ENCODE results near the gene HRAS.

The HRAS gene

DNA sequence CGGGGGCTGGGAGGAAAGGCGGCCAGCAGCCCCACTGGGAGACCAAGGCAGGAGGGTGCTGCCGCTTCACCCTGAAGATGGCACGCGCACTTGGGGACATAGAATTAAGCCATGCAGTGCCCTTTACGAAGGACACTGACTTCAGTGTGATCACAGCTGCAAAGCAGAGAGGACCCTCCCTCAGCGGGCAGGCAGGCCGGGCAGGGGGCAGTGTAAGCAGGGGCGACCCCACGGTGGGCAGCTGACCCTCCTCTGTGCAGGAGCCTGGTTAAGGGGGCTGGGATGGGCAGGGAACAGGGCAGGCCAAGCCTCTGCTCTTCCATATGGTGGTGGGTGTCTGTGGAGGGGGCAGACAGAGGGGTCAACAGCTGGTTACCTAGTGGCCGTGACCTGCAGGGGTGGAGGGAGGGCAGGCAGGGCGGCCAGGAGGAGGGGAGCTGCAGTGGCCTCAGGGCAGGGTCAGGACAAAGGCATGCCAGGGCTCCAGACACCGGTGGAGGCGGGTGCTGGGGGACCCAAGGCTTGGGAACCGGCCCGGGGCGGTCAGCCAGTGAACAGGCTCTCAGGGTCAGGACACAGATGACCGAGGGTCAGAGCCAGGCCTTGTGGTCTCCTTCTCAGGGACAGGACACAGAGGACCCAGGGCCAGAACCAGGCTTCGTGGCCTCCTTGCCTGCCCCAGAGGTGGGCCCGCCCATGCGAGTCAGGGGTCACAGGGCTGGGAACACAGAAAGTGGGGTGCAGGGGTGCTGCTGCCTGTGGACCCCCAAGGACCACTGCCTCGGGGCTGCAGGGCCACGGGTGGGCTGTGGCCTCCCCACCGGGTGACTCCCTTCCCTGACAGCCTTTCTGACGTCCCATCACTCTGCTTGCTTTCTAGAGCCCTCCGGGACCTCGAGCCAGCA is 18.0 kb upstream of the HRAS start:
- no peak for DNase-seq (ENCODE audit: low spot score)

DNA sequence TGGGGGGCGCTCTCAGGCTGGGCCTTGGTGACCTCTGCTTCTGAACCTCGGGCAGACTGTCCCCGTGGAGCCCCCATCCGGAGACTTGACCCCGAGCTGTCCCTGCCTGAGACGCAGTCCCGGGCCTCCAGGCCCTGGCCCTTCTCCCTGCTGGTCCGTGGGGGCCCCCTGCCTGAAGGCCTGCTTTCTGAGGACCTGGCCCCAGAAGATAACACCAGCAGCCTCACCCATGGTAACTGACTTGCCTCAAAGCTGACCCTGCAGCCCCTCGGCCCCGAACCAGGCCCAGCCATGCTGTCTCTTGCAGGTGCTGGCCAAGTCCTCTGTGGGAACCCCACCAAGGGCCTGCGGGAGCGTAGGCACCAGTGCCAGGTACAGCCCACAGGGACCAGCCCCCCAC is 16.2 kb upstream of the HRAS start:
- DNase-seq (ENCODE audit: low spot score) = no peak

DNA sequence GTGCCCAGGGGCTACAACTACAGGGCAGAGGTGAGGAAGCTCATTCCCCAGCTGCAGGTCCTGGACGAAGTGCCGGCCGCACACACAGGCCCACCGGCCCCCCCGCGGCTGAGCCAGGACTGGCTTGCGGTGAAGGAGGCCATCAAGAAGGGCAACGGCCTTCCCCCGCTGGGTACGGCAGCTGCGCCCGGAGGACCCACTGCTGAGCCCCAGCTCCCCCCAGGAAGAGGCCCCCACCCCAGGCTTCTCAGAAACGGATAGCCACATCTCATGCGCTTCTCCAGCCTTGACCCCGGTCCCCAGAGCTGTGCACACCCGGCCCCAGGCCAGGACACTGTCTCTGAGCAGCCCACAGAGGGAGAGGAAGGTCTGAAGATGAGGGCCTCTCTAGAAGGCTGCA is 15.8 kb upstream of the HRAS start:
- no peak for DNase-seq (ENCODE audit: low spot score)

DNA sequence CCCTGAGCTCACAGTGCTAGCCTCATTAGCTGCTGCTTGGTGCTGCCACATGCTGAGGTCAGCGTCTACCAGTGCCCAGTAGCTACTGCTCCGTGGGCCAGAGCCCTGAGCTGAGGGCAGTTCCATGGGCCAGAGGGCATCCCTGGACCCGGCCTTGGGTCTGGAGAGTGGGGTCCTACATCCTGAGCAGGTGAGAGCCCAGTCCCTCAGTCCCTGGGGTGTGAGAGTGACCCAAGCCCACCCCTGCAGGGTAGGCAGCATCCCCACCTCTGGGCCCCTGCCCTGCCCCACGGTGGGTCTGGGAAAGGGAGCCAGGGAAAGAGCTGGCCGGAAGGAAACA is 15.3 kb upstream of the HRAS start:
- DNase-seq (ENCODE audit: low spot score) = no peak

DNA sequence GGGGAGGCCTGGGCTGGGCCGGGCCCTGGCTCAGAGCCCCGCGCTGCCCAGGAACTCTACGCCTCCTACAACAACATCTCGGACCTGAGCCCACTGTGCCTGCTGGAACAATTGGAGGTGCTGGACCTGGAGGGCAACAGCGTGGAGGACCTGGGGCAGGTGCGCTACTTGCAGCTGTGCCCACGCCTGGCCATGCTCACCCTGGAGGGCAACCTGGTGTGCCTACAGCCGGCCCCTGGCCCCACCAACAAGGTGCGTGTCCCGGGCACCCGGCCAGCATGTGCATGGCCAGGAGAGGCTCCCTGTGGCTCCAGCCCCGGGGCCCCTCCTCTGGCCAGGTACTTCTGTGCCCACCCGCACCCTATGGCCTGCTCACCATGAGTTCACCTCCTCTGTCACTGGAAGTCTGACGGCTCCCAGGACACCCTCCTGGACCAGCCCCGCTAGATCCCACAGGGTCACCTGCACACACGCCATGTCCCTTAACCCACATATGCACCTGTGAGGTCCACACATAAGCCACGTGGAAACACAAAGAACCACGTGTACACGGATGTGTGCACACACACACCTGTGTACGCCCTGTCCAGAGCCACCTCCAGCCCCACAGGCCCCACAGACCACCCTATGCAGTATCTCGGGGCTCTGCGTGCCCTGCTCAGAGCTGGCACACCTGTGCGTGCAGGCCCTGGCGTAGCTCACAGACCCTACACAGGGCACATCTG is 14.8 kb upstream of the HRAS start:
- DNase-seq (ENCODE audit: low spot score) = no peak

DNA sequence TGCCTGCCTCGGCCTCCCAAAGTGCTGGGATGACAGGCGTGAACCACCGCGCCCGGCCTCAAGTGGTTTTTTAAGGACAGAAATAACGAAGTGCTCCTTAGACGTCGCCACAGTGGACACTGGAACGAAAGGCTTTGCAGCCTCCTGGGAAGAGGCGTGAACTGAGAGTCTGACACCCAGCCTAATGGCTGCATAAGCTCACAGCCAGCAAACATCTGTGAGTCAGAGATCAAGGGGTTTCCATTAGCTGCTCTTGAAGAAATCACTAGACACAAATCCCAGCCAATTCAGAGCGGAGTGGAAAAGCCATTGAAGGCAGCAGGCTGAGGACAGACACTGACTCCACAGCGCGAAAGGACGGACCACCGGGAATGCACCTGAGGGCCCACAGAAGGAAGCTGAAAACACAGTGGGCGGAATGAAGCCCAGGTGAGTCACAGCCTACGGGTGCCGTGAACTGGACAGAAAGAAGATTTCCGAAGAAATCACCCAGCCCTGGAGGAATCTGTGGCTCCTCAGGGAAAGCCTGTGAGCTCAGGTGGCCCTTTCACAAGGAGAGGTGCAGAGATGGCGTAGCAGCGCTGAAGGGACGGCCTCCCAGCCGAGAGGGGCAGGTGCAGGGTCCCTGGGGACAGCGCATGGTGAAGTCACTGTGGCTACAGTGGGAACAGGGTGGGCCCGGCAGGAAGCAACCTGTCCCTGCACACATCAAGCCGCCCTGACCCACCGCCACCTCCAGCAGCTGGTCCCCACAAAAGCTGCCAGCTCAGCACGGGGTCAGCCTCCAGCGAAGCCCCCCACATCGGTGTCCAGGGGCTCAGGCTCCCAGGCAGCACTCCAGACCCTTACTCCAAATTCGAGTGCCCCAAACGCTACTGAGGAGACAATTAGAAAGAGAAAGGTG is 13.6 kb upstream of the HRAS start:
- DNase-seq (ENCODE audit: low spot score) = no peak

DNA sequence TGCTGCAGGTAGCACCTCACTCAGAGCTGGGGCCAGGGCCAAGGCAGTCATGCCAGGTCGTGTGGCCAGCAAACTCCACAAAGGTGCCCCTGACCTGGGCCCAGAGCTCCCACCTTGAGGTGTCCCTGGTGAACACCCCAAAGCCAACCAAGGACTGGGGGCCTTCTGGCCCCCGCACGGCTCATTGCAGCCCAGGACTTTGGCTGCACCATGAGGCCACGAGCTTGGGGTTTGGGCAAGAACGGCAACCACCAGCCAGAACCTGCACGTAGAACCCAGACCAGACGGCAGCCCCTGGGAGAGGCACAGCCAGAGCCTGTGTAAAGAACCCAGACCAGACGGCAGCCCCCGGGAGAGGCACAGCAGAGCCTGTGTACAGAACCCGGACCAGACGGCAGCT is 9.8 kb upstream of the HRAS start:
- DNase-seq (ENCODE audit: low spot score) = no peak

DNA sequence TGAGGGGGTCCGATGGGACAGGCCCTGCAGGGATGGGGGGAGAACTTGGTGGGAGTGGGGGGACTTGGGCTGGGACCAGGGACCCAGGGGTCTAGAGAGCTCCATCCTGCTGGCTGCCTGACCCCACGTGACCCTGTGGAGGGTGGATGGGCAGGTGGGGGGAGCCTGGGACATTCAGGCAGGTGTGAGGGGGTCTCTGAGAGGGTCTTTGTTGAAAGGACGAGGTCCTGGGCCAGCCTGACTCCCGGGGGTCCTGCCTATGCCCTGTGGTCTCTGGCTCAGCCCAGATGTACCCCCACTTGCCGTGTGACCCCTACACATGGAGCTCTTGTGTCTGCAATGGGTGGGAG is 9.4 kb upstream of the HRAS start:
- DNase-seq (ENCODE audit: low spot score) = no peak

DNA sequence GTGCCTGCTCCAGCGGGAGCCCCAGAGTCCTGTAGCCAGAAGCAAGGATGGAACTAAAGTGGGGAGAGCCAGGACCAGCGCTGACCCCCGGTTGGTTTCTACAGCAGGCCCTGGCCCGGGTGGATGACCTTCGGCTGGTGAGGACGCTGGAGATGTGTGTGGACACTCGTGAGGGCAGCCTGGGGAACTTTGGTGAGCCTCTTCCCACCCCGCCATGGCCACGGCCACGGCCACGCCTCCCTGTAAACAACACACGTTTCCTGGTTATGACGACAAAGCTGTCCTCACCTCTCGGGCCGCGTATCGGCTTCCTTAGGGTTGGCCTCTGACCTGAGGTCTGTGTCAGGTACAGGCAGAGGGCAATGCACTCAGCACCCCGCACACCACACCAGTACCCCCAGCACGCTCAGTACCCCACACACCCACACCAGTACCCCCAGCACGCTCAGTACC is 6.1 kb upstream of the HRAS start:
- no peak for DNase-seq (ENCODE audit: low spot score)

DNA sequence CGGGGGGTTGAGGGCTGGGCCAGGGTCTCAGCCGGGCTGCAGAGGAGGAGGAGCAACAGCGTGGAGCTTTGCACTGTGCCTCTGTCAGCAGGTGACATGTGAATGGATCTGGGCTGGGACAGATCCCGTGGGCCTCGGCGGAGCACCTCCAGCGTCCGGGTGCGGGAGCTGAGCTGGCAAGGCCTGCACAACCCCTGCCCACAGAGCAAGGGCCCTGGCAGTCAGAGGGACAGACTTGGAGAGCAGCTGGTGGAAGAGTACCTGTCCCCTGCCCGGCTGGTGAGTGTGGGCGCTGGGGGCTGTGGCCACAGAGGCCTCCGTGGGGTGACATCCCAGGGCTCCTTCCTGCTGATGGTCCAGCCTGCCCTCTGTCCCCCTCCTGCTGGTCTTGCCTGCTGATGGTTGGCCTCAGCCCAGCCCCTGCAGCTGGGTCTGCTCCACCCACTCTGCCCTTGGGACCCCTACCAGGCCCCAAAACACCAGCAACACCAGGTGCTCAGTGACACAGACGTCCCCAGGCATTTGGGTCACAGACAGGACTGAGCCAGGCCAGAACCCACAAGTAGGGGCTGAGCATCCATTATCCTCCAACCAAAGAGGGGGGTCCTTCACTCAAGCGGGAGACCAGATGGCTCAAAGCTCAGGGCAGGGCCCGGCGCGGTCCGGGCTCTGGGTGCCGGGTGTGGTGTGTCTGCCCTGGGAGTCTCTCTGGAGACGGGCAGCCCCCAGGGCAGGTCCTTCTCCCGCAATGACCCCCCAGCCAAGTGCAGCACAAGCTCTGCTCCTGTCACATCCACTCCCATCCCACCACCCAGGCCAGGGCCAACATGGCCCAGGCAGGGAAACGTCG is 5.4 kb upstream of the HRAS start:
- no peak for DNase-seq (ENCODE audit: low spot score)

DNA sequence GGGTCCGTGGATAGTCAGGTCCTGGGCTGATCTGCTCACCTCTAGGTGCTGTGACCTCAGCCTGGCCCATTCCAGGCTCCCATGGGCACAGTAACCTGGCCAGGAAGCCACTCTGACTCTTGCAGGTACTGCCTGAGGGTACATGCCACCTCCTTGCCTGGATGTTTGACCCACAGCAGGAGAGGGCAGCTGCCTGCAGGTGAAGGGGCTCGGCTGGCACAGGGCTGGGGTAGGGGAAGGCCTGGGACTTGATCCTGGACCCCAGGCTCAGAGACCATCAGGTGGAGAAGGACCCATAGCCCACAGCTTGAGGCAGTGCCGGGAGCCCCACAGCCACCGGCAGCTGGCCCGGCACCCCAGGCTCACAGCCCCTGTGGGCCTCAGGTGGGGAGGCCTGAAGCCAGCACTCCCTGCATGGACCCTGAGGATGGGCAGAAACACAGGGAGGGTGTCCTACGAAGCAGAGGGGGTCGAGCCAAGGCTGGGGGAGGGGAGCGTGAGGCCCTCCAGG is 4.7 kb upstream of the HRAS start:
- no peak for DNase-seq (ENCODE audit: low spot score)

DNA sequence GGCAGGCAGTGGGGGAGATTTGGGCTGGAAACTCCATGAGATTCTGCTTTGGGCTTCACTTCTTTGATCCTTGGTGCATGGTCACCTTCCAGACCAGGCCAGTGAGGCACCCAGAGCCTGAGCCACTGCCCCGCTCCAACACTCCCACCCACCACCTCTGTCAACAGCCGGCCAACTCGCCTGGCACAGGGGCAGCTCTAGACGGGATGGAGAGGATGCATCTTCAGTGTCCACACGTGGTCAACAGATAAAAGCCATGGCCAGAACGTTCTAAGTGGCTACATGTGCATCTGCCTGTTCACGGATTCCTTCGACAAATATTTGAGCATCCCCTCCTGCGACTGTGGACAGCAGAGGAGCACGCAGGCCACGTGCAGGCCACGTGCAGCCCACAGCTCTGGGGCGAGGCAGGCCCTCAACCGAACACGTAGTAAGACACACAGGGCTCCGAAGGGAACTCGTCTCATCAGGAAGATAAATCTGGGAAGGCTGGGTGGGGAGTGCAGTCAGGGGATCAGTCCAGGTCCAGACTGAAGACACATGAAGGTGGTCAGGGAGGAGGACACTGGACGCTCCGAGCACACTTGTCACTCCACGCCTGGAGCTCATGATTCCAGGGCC is 3.2 kb upstream of the HRAS start:
- no peak for DNase-seq (ENCODE audit: low spot score)

DNA sequence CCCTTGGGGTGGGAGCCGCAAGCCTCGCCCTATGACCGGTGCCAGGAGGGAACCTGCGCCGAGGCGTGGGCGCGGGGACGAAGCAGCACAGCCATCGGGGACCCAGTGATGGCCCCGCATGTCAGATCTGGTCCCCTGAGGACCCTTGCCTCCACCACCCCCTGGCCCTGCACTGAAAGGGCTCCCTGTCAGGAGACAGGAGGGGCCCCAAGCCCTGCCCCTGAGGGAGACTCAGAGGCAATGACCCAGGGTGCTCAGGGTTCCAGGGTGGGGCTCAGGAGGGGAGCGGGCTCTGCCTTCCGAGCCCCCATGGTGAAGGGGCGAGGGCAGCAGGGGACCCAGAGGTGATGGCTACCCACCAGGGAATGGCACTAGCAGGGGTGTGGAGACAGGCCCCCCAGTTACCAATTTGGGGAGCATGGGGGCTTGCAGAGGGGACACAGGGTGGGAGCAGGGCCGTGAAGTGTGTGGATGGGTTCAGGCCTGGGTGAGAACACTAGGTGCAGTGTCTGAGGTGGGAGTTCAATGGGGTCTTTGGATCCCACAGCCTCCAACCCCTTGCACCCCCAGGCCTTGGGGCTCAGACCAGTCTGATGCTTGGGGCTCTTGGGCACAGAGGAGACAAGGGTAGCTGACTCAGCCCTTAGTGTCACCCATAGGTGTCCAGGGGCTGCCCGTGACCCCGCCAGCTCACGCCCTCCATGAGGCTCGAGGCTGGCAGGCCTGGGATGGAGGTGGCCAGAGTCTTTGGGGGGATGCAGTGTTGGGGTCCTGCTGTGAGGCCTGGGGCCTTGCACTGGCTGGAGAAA is 2.5 kb upstream of the HRAS start:
- DNase-seq (ENCODE audit: low spot score) = no peak

DNA sequence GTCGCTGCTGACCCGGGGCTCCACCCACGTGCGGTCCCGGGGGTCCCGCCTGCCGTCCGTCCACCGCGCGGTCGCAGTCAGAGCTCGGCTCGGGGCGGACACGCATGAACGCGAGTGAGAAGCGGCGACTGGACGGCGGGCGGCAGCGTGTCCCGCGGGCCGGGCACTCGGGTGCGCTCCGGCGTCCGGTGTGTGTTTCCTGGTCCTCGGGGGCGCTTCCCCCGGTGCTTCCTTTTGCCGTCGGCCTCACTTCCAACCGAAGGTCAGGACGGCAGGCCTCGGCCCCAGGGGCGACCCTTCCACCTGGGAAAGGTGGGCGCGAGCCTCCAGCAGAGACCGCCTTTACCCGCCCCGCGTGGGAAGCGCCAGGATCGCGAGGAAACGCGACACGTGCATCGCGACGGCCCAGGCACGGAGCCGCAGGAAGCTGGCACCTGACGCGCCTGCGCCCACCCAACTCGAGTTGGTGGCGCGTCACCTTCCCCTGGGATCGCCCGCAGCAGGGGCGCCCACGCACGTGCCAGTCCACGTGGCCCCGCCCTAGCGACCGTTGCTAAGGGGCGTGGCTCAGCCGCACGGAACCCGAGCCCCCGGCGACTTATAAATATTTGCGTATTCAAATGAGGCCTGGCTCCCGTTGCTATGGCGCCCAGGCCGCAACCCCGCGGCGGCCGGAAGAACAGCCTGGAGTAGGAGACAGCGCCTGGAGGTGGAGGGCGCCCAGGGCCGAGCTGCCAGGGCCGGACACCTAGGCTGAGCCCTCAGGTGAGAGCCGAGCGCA is 1.7 kb upstream of the HRAS start, which contains the start of gene LRRC56:
TSS of gene LRRC56 (plus strand) at position 687 of the 781 bp plus-strand sequence. CDS start 3,158 bp downstream, outside the sequence.
- DNase-seq (ENCODE audit: low spot score) = no peak

DNA sequence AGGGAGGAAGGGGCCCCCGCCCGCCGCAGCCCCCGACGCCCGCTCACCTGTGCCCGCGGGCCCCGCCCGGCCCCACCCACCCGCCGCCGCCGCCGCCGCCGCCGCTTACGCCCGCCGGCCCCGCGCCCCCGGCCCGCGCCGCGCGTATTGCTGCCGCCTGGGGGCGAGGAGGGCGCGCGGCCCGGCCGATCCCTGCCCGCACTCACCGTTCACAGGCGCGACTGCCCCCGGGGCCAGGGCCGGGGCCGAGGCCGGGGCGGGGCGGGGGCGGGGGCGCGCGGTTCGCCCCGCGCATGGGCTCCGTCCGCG is 212 bp downstream of the HRAS start:
- DNase-seq (ENCODE audit: low spot score) = no peak

DNA sequence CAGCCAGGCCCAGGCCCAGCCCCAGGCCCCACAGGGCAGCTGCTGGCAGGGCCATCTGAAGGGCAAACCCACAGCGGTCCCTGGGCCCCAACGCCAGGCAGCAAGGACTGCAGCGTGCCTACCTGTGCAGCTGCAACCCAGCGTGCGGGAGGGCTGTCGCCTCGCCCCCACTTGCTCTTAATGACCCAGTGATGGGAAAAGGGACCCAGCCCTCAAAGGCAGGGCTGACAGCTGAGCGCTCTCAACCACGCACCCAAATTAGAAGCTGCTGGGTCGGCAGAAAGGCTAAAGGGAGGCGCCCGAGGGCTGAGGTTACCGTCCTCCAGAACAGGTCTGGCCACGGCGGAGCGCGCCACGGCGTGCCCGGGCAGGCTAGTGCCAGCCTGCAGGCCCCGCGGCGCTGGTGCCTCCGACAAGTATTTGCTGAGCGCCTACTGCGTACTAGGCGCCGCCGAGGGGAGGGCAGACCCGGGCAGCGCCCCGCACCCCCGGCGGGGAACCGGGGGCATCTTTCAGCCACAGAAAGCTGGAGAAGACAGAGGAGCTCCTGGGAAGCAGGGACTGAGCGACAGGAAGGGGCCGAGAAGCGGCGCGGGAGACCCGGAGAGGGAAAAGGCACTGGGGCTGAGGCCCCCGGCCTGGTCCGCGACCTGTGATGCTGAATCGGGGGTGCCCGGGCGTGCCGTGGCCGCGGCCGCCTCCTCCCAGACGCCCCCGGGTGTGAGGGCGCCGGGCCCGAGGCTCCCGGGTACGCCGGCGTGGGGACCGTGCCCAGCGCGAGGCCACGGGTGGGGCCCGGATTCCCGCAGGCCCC is 773 bp downstream of the HRAS start:
- DNase-seq (ENCODE audit: low spot score) = no peak

DNA sequence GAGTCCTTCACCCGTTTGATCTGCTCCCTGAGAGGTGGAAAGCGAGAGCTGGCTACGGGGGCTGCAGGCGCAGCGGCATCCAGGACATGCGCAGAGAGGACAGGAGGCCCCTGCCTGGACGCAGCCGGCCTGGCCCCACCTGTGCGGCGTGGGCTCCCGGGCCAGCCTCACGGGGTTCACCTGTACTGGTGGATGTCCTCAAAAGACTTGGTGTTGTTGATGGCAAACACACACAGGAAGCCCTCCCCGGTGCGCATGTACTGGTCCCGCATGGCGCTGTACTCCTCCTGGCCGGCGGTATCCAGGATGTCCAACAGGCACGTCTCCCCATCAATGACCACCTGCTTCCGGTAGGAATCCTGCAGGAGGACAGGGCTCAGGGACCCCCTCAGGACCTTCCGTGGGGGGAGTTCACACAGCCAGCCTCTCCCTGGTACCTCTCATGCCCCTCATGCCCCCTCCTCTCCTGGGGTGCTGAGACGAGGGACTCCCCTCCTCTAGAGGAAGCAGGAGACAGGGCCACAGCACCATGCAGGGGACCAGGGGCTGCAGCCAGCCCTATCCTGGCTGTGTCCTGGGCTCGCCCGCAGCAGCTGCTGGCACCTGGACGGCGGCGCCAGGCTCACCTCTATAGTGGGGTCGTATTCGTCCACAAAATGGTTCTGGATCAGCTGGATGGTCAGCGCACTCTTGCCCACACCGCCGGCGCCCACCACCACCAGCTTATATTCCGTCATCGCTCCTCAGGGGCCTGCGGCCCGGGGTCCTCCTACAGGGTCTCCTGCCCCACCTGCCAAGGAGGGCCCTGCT is 1.6 kb downstream of the HRAS start:
- no peak for DNase-seq (ENCODE audit: low spot score)

All from pons (tissue), 1 donor.